ENCODE data around the gene SLC2A8. TPM values are rescaled to one million over a fixed set of nuclear protein-coding genes. Genes with fewer than 3 reads are reported as not detected.

Gene SLC2A8
- polyA plus RNA-seq, 1 donor (not counting 4 experiments of a cell fraction or from before 2014, with no cell fraction given) = 7.1 TPM

- no peak overlapping the region for H3K4me3 ChIP-seq (ENCODE audit: control insufficient read depth in 2 of 3, extremely low read depth in 1 of 3, insufficient read depth in 2 of 3, low read depth in 1 of 3, low read length in 3 of 3)
- H3K9me3 ChIP-seq (ENCODE audit: control insufficient read depth, low read depth, low read length) = no peaks in the 10 kb centered on the region
- no peak for DNase-seq (ENCODE audit: low read depth, low spot score)
- H4K20me1 ChIP-seq (ENCODE audit: control insufficient read depth, extremely low read depth, insufficient read depth, low read length) = no peaks in the 10 kb centered on the region
- dilution Hi-C loops (cut with MboI; ENCODE audit: extremely low pct_ligation_motif_present, low sequenced_read_pairs) = no loop called here
- H3K27me3 ChIP-seq (ENCODE audit: control insufficient read depth, extremely low read depth, insufficient read depth, low read length) = no peaks in the 10 kb centered on the region
- H2AFZ ChIP-seq (ENCODE audit: control insufficient read depth, low read length) = no peak overlapping the region
- no peaks in the 10 kb centered on the region for H3K36me3 ChIP-seq (ENCODE audit: control insufficient read depth in 2 of 2, extremely low read depth in 1 of 2, insufficient read depth in 2 of 2, low read length in 2 of 2)
- H3K9ac ChIP-seq (ENCODE audit: control insufficient read depth, extremely low read depth, insufficient read depth, low read length) = no peak overlapping the region
- no peaks in the 10 kb centered on the region for H3K9me1 ChIP-seq (ENCODE audit: control insufficient read depth, extremely low read depth, insufficient read depth, low read length)
- no peaks in the 10 kb centered on the region for H3K79me2 ChIP-seq (ENCODE audit: control insufficient read depth, insufficient read depth, low read length)
- FAIRE-seq = no peak
- no peaks in the 10 kb centered on the region for H3K4me1 ChIP-seq (ENCODE audit: control insufficient read depth, extremely low read depth, insufficient read depth, low read length)
- H3K27ac ChIP-seq (ENCODE audit: control insufficient read depth, insufficient read depth, low read length) = no peak overlapping the region
- H3K4me2 ChIP-seq (ENCODE audit: control insufficient read depth, extremely low read depth, insufficient read depth, low read depth, low read length) = no peak overlapping the region
- TF ChIP-seq CTCF (optimal IDR thresholded peaks at IDR 0.05 in 1 of 3, IDR thresholded peaks at IDR 0.05 in 1 of 3, conservative IDR thresholded peaks at IDR 0.05 in 1 of 3; ENCODE audit: extremely low read depth in 1 of 3, insufficient read depth in 2 of 3, low read length in 3 of 3) (no peak), EZH2 (IDR thresholded peaks at IDR 0.05; ENCODE audit: low read length) (no peak)
Observed at GRCh38 chr9:127349483-127350113, 47.4 kb upstream of the SLC2A8 start.

GRCh38 chr9:127351182-127352166 is 45.5 kb upstream of the SLC2A8 start:
- no peaks in the 10 kb centered on the region for H3K9me3 ChIP-seq (ENCODE audit: control insufficient read depth, low read depth, low read length)
- H3K79me2 ChIP-seq (ENCODE audit: control insufficient read depth, insufficient read depth, low read length) = no peaks in the 10 kb centered on the region
- no peak overlapping the region for H3K9ac ChIP-seq (ENCODE audit: control insufficient read depth, extremely low read depth, insufficient read depth, low read length)
- FAIRE-seq (no peak), DNase-seq (ENCODE audit: low read depth, low spot score) (no peak)
- no peaks in the 10 kb centered on the region for H3K4me1 ChIP-seq (ENCODE audit: control insufficient read depth, extremely low read depth, insufficient read depth, low read length)
- no peaks in the 10 kb centered on the region for H3K27me3 ChIP-seq (ENCODE audit: control insufficient read depth, extremely low read depth, insufficient read depth, low read length)
- no peaks in the 10 kb centered on the region for H3K36me3 ChIP-seq (ENCODE audit: control insufficient read depth in 2 of 2, extremely low read depth in 1 of 2, insufficient read depth in 2 of 2, low read length in 2 of 2)
- dilution Hi-C loops (cut with MboI; ENCODE audit: extremely low pct_ligation_motif_present, low sequenced_read_pairs) = no loop called here
- H3K4me3 ChIP-seq (ENCODE audit: control insufficient read depth in 2 of 3, extremely low read depth in 1 of 3, insufficient read depth in 2 of 3, low read depth in 1 of 3, low read length in 3 of 3) = no peak overlapping the region
- TF ChIP-seq EZH2 (IDR thresholded peaks at IDR 0.05; ENCODE audit: low read length) (no peak), CTCF (optimal IDR thresholded peaks at IDR 0.05 in 1 of 3, IDR thresholded peaks at IDR 0.05 in 1 of 3, conservative IDR thresholded peaks at IDR 0.05 in 1 of 3; ENCODE audit: extremely low read depth in 1 of 3, insufficient read depth in 2 of 3, low read length in 3 of 3) (no peak)
- no peak overlapping the region for H3K27ac ChIP-seq (ENCODE audit: control insufficient read depth, insufficient read depth, low read length)
- no peaks in the 10 kb centered on the region for H3K9me1 ChIP-seq (ENCODE audit: control insufficient read depth, extremely low read depth, insufficient read depth, low read length)
- H2AFZ ChIP-seq (ENCODE audit: control insufficient read depth, low read length) = no peak overlapping the region
- H3K4me2 ChIP-seq (ENCODE audit: control insufficient read depth, extremely low read depth, insufficient read depth, low read depth, low read length) = no peak overlapping the region
- H4K20me1 ChIP-seq (ENCODE audit: control insufficient read depth, extremely low read depth, insufficient read depth, low read length) = no peaks in the 10 kb centered on the region
